Measurements from ENCODE around the gene SSNA1.
A peak's percentile ranks its signal among the peaks of the same experiment; 100 is the strongest.

The SSNA1 gene

DNA sequence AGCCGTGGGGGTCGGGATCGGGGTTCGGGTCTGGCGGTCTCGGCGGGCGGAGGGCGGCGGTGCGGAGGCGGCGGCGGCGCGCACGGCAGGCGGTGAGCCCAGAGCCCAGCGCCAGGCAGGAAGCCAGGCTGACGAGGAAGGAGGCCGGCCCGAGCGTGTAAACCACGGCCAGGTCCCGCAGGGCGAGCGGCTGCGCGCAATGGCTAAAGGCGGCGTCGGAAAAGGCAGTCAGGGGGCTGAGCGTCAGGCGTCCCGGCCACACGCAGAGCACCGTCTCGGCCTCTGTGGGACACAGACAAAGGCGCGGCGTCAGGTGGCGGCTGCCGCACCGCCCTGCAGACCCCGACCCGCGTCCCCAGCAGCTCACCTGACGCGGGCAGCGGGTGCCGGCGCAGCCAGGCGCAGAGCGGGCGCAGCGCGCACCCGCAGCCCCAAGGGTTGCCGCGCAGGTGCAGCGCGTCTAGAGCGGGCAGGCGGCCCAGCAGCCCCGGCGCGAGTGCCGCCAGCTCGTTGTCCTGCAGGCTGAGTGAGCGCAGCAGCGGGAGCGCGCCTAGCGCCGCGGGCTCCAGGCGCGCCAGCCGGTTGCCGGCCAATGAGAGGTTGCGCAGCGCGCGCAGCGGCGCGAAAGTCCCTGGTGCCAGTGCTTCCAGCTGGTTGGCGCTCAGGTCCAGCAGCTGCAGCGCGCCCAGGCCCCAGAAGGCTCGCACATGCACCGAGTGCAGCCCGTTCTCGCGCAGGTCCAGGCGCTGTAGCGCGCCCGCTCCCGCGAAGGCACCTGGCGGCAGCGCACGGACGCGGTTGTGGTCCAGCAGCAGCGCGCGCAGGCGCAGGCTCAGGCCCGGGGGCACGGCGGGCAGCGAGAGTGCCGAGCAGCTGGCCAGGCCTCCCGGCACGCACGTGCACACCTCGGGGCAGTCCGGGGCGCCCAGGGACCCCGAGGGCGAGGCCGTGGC lies 19.3 kb upstream of the SSNA1 start:
- peak; percentile 66 for DNase-seq

DNA sequence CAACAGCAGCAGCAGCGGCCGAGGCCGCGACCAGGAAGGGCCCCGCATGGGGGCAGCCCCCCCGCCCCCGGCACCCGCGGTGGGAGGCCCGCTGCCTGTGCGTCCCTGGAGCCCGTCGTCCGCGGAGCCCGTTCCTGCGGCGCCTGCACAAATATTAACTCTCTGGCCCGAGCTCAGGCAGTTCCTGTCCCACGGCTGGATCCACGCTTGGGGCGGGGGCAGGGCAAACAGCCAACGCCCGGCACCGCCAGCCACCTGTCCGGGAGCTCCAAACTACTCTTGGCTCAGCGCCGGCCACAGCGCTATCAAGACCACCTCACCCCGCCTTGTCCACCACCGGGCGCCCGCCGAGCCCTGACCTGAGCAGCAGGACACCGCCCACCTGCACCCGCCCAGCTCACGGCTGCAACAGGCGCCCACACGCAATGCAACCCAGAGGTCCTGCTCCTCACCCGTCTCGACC lies 18.5 kb upstream of the SSNA1 start, which contains the start of gene LRRC26:
Gene LRRC26, minus strand, starts transcription at position 156 of the 463 bp plus-strand sequence. Its CDS starts 108 bp downstream, at position 48.
- DNase-seq = no peak

- DNase-seq = no peak
Measured at GRCh38 chr9:137170486-137171148, 17.9 kb upstream of the SSNA1 start.

DNA sequence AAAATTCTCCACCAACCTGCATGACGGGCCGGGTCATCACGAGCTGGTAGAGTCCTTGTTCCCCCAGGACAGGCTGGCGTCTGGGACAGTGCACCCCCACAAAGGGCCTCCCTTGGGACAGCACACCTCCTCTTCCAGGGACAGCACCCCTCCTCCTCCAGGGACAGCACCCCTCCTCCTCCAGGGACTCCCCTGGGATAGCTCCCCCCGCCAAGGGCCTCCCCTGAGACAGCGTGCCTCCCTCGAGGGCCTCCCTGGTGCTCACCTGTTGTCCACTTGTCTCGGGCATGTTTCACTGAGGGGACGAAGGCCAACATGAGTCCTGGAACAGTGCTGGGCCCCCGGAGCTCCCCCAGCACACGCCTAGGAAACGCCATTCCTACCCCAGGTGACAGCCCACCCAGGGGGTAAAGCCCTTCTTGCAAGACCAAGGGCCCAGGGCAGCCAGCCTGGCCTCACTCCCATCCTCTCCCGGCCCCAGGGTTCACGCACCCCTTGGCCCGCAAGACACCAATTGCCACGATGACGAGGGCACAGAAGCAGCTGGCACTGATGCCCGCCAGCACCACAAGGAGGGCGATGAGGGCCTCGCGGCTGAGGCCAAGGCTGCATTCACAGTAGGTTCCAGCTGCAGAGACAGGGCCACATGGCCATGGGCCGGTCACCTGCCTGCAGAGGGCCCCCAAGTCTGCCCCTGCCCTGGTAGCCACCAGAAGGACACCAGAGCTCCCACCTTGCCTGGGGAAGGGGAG lies 17.2 kb upstream of the SSNA1 start:
- no peak for DNase-seq

GRCh38 chr9:137172901-137173795 lies 15.3 kb upstream of the SSNA1 start:
- DNase-seq = peak; percentile 57

DNA sequence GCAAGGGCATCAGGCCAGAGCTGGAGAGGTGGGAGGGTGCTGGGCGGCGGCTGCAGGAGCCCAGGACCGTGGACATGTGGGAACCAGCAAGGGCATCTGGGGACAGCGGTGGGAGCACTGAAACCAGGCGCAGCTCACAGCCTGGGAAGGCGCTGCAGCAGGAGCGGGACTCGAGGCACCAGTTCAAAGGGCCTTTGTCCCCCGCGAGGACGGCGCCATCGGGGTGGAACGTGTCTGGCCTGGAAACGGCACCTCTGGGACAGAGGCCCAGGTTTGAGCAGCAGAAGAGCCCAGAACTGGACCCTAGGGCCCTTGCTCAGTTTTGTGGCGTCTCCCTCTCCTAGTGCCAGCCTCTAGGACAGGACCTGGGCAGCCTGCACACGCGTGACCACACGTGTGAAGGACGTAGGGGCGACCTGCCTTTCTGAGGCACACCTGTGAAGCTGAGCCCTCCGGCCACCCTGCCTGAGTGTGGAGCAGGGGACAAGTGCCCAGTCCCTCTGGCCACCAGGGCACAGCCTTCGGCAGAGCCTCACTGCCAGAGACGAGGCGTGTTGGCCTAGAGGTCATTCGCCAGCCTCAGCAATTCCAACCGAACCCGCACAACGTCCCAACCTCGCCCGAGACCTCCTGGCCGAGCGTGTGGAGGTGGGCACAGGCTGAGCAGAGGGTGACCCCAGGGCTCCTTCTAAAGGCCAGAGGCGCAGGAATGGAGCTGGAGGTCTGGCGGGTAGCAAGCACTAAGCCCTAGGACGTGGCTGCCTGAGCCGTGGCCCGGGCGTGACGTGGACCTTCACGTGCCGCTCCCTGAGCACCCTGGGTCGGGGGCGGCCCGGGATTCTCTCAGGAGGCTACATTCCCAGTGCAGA lies 14.4 kb upstream of the SSNA1 start:
- DNase-seq = no peak

- DNase-seq = no peak
Measured at GRCh38 chr9:137174722-137175293, 13.7 kb upstream of the SSNA1 start.

GRCh38 chr9:137175345-137175961 lies 13.0 kb upstream of the SSNA1 start:
- DNase-seq = no peak

DNA sequence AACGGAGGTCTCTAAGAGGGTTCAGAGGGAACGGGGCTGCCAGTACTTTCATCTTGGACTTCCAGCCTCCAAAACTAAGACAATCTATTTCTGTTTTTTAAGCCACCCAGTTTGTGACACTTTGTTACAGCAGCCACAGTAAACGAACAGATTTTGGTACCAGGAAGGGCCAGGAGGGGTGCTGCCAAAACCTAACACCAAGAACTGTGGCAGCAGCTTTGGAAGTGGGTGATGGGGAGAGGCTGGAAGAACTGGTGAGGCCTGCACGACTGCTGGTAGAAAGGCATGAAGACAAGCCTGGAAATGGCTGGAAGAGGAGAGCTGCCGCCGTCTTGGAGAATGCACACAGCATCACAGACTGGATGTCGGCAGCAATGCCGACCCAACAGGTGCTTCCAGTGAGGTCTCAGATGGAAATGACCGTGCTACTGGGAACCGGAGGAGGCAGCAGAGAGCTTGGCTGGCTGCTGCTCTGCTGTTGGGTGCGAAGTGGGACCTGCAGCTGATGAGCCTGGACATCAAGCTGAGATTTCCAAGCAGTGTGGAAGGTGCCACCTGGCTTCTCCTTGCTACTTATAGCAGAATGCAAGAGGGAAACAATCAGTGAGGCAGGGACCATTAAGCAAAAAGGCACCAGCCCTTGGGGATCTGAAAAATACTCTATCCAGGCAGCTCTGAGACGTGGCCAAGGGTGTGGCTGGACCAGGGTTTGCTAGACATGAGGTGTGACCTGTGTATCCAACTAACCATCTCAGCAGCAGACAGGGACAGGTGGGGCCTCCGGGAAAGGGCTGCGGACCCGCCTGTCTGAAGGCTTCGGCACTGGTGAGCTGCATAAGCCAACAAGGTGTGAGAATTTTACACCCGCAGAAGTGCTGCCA lies 11.9 kb upstream of the SSNA1 start:
- DNase-seq = no peak

- DNase-seq = no peak
Measured at GRCh38 chr9:137178201-137178938, 10.1 kb upstream of the SSNA1 start.

GRCh38 chr9:137178939-137179630 lies 9.4 kb upstream of the SSNA1 start:
- no peak for DNase-seq

DNA sequence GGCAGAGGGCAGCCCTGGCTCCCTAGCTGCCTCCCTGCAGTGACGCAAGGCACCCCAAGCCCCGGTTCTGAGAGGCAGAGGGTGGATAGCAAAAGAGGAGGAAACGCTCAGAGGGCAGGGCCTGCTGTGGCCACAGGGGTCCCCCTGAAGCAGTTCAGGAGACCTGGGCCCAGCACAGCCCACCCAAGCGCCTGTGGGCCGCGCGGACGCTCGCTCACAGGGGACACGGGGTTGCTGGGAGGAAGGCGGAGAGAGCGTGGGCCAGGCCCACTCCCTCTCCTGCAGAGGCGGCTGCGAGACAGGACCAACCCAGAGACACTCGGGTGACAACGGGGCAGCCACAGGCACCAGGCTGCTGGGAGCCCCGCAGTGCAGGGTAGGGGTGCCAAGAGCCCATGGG lies 8.7 kb upstream of the SSNA1 start:
- no peak for DNase-seq

DNA sequence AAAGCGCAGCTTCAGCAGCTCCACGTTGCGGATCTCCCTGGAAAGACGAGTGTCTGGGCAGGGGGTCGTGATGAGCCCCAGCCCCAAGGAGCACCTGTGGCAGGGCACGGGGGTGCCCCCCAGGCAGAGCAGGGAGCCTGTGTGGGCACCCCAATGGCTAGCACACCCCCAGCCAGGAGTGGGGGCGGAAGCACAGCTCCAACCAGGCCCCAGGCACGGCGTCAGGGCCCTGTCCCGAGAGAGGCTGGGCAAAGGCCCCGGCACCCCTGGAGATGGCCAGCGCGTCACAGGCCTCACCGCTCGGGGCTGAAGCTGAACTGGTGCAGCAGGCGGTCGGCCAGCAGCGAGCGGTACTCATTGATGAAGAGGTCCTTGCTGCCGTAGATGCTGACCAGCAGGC lies 8.0 kb upstream of the SSNA1 start:
- no peak for DNase-seq

GRCh38 chr9:137181680-137182079 lies 6.8 kb upstream of the SSNA1 start:
- DNase-seq = no peak

GRCh38 chr9:137182836-137183235 lies 5.6 kb upstream of the SSNA1 start:
- no peak for DNase-seq

- no peak for DNase-seq
Measured at GRCh38 chr9:137183980-137184595, 4.4 kb upstream of the SSNA1 start.
